Stimulated activated CD8-positive, alpha-beta memory T cell treated with anti-CD3 and anti-CD28 coated beads, Interleukin-15, amount 100 ng/mL, for 24 hours (primary cell): ENCODE data around the gene CD36.

Source experiments
- DNase-seq: peaks from one replicate; pipeline ENCODE4 v3.0.0-alpha.2; 2020; ENCODE audit warnings: low read depth

CD36 gene

DNA sequence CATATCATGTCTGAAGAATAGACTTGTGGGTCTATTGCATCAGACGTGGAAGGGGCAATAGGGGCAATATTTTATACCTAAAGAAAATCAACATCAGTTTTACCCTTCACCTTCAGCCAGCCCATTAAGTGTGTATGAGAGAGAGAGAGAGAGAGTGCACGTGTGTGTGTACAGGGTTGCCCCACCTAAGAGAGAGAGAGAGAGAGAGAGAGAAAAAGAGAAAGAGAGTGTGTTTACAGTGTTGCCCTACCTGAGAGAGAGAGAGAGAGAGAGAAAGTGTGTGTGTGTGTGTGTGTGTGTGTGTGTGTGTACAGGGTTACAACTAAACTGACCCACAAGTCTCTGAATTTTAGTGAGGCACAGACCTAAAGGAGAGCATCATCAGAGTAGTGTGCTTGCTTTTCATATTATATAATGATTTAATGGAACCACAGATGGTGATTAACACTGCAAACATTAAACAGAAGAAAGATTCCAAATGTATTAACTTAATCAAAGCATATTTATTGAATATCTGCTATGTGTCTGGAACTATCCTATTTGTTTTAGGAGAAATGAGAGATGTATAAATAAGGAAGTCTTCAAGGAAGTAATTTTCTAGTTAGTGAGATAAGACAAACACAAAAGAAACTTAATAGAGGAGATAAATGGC, 66.8 kb downstream of the CD36 start:
- no peak for DNase-seq

DNA sequence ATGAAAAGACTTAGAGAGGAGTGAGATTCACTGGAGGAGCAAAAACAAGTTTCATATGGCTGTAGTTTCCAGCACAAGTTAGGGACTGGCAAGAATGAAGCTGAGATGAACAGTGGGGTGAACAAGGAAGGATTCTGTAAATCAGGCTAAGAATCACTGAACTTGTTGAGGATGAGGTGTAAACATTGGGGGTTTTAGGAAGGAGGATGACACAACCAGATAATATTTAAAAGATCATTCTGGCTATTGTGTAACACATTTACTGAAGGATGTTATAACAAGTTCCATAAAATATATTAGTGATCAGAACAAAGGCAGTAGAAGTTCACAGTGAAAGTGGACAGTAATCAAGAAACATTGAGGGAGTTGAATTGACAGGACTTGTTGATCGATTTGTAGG, 68.9 kb downstream of the CD36 start:
- DNase-seq = no peak

GRCh38 chr7:80708123-80708522, 69.7 kb downstream of the CD36 start:
- DNase-seq = no peak

DNA sequence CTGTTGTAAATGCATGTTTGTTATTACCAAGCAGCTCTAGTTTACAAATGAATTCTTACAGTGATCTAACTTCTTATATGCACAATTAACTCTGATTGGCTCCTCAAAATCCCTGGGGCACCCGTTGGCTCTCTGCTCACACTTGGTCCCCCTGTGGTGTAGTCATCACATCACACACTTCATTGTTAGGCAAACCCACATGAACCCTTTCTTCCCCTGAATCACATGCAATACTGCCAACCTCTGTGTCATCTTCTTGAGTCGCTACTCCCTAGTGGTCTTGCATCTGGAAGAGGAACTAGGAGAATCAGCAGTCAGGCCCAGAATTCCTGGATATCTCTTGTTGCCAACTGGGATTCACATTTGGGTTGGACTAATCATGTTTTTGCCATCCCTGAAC, 73.1 kb downstream of the CD36 start:
- DNase-seq = no peak

- DNase-seq = no peak
Observed at GRCh38 chr7:80719261-80719660, 80.8 kb downstream of the CD36 start.

GRCh38 chr7:80720146-80720545, 81.7 kb downstream of the CD36 start:
- no peak for DNase-seq

GRCh38 chr7:80721883-80722615, 83.6 kb downstream of the CD36 start:
- no peak for DNase-seq

DNA sequence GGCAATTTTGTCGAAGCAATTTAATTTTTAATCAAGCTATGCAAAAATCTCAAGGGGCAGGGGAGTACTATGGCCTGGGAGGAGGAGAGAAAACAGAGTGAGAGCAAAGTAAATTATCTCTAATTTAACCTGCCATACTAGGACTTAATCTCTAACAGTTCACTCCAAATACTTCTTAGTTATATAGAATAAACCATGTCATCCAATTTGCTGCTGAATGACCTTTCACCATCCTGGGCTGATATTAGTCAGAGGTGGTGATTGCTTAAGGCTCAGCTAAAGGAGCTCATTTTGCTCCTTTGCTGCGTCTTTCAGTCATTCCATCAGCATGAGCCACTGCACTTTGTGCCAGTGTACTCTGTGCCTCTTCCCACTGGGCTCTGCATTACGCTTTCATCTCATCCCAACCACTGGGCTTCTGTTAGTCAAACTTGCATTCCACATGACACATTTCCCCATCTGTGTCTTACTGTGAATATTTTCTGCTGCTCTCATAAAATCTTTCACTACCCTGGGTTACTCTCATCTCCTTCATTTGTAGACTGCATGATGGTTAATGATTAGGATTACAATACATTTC, 84.3 kb downstream of the CD36 start:
- no peak for DNase-seq

DNA sequence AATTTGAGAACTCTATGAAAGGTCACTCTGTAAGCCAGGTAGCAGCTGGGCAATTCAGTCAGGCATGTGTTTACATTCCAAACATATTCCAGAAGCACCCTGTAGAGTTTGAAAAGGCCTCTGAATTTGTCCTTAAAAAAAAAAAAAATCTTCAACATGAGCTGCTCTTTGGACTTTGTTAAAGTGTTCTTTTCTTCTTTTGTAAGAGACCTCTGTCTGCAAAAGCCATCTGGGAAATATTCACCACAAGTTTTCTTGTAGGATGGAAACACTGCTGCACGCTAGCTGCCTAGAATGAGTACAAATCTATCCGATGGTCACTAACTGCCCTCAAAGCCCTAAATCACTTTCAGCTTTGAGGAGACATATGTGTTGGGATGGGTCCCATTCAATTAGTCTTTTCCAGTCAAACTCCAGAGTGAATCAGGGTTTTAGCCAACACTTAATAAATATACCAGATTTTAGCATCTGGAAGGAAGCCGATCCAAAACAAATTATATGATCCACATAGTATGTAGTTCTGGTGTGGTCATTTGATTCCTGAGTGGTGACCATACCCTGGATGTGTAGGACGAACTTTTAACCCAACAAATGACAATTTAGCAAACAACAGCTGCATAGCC, 85.9 kb downstream of the CD36 start:
- DNase-seq = no peak

DNA sequence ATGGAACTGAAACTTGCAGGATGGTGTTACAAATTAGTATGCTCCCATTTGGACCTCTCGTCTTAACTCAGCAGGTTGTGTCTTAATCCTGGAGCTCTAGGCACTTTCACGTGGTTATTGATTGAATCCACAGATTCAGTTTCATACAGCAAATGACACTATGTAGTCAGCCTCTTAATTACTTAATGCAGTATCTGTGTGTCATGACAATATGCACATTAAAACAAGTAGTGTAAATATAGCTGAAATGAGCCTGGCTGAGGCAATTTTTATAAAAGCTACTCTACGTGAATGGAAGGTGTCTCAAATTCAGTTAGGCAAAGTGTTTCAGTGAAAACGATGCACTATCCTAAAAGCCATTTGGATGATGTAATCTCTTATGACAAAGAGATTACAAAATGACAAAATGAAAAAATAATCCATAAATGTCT, 86.8 kb downstream of the CD36 start:
- no peak for DNase-seq
